Measurements from ENCODE around the gene CARD16. TPM values are rescaled to one million over a fixed set of nuclear protein-coding genes. Genes with fewer than 3 reads are reported as not detected.
A peak's percentile ranks its signal among the peaks of the same experiment; 100 is the strongest.
"Not testable (repeated sequence)": the region's sequence is repeated elsewhere in the genome, so short reads cannot be mapped to it uniquely, and the experiment has no call there.

The CARD16 gene
- total RNA-seq, 1 donor from 2014 or later: 40.4 TPM

- no peak for ATAC-seq
- intact Hi-C loops (cut with DNase I): no loop called here
- DNase-seq (ENCODE audit: low spot score): no peak
Measured at GRCh38 chr11:105054723-105055493, 9.8 kb upstream of the CARD16 start.

GRCh38 chr11:105052487-105052886 is 7.4 kb upstream of the CARD16 start:
- ATAC-seq (no peak), DNase-seq (ENCODE audit: low spot score) (no peak)
- intact Hi-C loops (cut with DNase I): no loop called here

GRCh38 chr11:105051559-105051958 is 6.4 kb upstream of the CARD16 start:
- intact Hi-C loops (cut with DNase I): no loop called here
- DNase-seq (ENCODE audit: low spot score) (no peak), ATAC-seq (no peak)

GRCh38 chr11:105049481-105049880 is 4.3 kb upstream of the CARD16 start:
- DNase-seq (ENCODE audit: low spot score) (no peak), ATAC-seq (no peak)
- intact Hi-C loops (cut with DNase I): no loop called here

DNA sequence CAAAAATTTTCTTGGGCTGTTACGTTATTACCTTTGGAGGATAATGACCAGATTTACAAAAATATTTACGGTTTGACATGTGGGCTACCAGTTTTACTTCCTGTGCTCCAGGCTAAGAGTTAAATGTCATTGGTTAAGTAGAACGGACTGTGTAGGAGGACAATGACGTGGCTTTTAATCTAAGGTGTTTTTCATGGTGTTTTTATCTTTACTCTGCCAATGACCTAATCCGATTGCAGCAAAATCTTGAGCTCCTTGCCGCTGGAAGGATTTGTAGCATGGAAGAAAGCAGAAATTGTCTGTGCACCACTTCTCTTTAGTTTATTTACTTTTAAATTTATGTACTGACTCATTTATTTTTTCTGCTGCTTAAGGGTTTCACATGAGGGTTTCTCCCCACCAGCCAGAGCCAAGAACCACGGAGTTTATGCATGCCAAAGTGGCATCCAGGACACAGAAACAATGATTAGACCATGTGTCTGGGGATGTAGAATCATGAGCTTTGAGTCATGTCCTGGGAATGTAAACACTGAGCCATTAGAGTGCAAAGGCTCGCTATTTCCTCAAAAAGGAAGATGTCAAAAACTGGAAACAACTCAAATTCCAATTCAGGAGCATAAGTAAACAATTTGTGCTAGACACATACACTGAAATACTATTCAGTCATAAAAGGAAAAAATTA is 1.9 kb upstream of the CARD16 start:
- DNase-seq (ENCODE audit: low spot score): no peak
- peak; percentile 55 for ATAC-seq
- intact Hi-C loops (cut with DNase I): no loop called here

GRCh38 chr11:105045676-105046296 is 651 bp upstream of the CARD16 start:
- intact Hi-C loops (cut with DNase I): no loop called here
- peak; percentile 48 for ATAC-seq
- DNase-seq (ENCODE audit: low spot score): no peak

DNA sequence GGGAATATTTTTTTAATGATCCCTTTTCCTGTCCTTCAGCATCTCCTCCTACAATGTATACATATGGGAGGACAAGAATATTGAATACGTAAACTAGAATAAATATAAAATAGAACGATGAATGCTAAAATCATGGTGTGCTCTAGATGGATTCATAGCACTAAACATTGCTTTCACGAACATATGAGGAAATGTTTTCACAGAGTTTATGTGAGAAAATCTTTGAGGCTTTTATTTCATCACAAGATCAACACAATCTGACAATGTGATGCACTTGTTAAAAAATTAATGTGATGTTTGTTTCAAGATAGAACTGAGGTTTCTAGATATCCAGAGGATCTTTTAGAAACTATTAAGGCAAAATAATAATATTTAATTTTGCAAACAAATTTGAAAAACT is 3.0 kb downstream of the CARD16 start:
- DNase-seq (ENCODE audit: low spot score) (no peak), ATAC-seq (no peak)
- intact Hi-C loops (cut with DNase I): no loop called here

DNA sequence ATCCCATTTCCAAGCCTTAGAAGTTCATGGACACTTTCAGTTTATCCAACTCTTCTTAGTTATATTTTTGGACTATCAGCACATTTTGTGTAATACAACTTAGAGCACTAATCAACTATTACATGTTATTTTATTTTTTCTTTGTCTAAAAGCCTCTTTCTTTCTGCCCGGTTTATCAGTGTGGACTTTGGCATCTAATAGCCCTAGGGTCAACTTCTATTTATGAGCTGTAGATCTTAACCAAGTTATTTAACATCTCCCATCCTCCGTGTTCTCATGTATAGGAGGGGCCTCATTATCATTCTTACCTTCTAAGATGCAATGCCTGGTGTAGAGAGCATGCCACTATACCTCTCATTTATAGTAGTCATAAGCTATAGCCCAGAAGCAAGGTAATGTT is 4.4 kb downstream of the CARD16 start:
- no peak for ATAC-seq
- intact Hi-C loops (cut with DNase I): no loop called here
- no peak for DNase-seq (ENCODE audit: low spot score)

GRCh38 chr11:105034813-105035620 is 10.1 kb downstream of the CARD16 start, which contains the start of gene CASP1:
Gene CASP1 (minus strand): TSS chr11:105035144. CDS start chr11:105035113, 31 bp downstream.
- intact Hi-C loops (cut with DNase I): no loop called here
- ATAC-seq: peak; percentile 93
- DNase-seq (ENCODE audit: low spot score): no peak

- ATAC-seq: peak; percentile 44
- intact Hi-C loops (cut with DNase I); DNase-seq (ENCODE audit: low spot score): not testable (repeated sequence)
Measured at GRCh38 chr11:105034388-105034787, 10.7 kb downstream of the CARD16 start.

GRCh38 chr11:105033781-105034180 is 11.4 kb downstream of the CARD16 start:
- ATAC-seq (no peak), DNase-seq (ENCODE audit: low spot score) (no peak)
- intact Hi-C loops (cut with DNase I): no loop called here

DNA sequence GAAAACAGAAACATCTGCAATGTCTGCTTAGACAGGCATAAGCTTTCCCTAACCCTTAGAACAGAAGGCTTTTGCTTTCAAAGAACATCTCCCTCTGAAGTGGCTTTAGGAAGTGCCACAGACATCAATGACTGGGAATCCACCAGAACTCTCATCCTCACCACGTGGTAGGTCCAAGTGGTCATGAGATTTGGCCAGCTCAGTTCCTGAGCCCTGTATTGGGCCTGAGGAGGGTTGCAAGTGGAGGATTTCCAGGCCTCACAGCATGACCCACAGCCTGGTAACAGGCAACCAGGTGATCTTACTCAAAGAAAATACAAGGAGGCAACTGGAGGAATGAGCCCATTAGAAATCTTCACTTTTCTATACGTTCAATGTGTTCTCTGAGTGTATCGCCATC is 11.8 kb downstream of the CARD16 start:
- intact Hi-C loops (cut with DNase I): no loop called here
- ATAC-seq (peak; percentile 15), DNase-seq (ENCODE audit: low spot score) (no peak)

DNA sequence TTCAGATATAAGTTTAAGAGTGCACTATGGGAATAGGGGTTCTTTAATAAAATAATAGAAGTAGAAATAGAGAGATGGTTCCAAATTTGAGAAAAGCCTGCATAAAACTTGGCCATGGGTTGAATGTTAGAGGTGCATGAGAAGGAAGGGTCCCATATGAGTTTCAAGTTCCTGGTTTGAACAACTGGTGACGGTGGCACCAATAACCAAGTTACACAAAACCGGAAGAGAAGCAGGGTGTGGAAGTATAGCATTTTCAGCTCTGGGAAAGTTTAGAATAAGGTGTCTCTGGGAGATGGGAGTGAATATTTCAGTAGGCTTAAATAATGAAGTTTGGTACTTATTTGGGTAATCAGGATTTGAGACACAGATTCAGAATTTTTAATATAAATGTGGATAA is 12.6 kb downstream of the CARD16 start:
- intact Hi-C loops (cut with DNase I): no loop called here
- DNase-seq (ENCODE audit: low spot score) (no peak), ATAC-seq (peak; percentile 40)

DNA sequence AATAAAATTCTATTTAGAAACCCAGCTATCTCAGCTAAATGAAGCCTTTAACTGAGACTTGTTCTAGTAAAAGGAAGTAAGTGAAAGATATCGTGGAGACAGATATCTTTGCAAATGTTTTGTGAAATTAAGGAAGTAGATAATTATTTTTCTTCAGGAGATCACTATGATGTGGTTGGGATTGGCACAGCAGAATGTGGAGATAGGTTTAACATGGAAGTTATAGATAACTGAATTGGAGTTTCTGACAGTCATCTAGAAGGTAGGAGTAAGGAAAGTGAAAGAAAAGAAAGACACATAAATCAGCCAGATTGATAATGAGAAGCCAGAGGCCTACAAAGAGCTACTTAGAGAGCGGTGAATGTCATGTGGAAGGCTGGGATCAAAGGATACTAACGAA is 17.5 kb downstream of the CARD16 start:
- no peak for ATAC-seq
- intact Hi-C loops (cut with DNase I): no loop called here

DNA sequence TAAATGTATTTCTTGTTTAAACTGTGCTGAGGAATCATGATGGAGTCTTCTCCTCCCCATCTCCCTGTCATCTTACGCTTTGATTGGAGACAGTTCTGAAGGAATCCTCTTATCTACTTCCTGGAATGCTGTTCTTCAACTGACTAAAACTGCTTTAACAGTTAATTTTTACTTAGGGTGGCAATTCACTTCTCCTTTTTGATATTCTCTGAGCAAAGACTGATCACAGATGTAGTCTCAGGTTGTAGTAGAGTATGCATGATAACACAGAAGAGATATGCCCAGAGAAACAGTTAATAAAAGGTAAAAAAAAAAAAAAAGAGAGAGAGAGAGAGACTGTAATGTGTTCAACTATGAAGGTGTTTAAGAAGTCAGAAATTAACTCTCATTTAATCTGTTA is 20.7 kb downstream of the CARD16 start:
- ATAC-seq: no peak
- intact Hi-C loops (cut with DNase I): no loop called here
- DNase-seq (ENCODE audit: low spot score): no peak

More for the DNA sequence above, 17.5 kb downstream of the CARD16 start:
- DNase-seq (ENCODE audit: low spot score): no peak

- DNase-seq (ENCODE audit: low spot score) (no peak), ATAC-seq (peak; percentile 26)
- intact Hi-C loops (cut with DNase I): no loop called here
Measured at GRCh38 chr11:105023003-105023402, 22.1 kb downstream of the CARD16 start, which contains the start of gene CASP5. Gene CASP5 (minus strand): TSS chr11:105023168. CDS start chr11:105023136, 32 bp downstream.

DNA sequence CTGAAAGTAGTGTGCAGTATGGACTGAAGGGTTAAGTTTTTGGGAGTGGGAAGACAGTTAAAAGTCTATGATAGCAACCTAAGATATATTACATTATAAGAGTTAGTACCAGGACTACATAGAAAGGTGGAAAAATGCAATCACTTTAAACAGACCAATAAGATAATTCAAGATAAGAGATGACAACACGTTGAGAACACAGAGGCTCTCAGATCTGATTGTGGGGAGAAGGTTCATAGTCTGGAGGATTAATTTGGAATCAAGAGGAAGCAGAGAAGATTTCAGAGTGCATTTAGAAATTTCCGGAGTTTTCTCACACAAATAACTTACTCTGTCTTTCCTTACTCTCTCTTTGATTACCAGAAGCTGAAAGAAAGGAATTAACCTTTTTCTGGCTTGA is 22.6 kb downstream of the CARD16 start:
- intact Hi-C loops (cut with DNase I): no loop called here
- DNase-seq (ENCODE audit: low spot score): no peak
- no peak for ATAC-seq

- DNase-seq (ENCODE audit: low spot score) (no peak), ATAC-seq (no peak)
- intact Hi-C loops (cut with DNase I): no loop called here
Measured at GRCh38 chr11:105007463-105007862, 37.7 kb downstream of the CARD16 start.

DNA sequence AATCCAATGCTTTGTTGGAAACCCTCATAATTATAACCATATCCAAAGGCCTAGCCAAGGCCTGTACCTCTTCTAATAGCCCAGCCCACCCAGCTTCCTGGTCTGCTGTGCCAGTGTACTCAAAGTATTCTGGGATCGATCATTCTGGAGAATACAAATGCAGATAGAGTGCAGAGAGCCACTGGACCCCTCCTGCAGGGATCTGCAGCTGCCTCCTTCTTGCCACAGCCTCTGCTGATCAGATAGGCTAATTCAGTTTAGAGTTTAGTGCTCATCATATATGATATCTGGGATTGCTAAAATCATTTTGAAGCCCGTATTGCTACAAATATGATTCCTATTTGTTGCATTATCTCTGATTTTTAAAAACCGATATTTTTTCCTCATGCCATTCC is 39.7 kb downstream of the CARD16 start:
- DNase-seq (ENCODE audit: low spot score): no peak
- intact Hi-C loops (cut with DNase I): no loop called here
- no peak for ATAC-seq

Measured in sciatic nerve (tissue), 2 donors.